CD4-positive, alpha-beta T cell (primary cell): ENCODE measurements around the gene VASN. TPM values are rescaled to one million over a fixed set of nuclear protein-coding genes. Genes with fewer than 3 reads are reported as not detected.

Experiments
- ATAC-seq: fragments of 200-7000 bp; cut with Tn5 transposase; one replicate; pipeline ENCODE4 v1.10.0; 2022; ENCODE audit warnings: mild to moderate bottlenecking; ENCODE audit not compliant: poor library complexity
- CTCF ChIA-PET: fragments of 350-600 bp; sonication (Branson Sonifier 250); formaldehyde crosslinking; loops from one replicate; lab custom pipeline; 2021; ENCODE audit warnings: antibody characterized with exemption, inconsistent platforms; lab: Charles Lee
- POLR2A ChIA-PET: fragments of 350-600 bp; sonication (Branson Sonifier 250); formaldehyde crosslinking; loops from one replicate; lab custom pipeline; 2021; ENCODE audit warnings: antibody characterized with exemption, inconsistent platforms; lab: Charles Lee
- DNase-seq, 14 experiments: peaks; one replicate each; pipeline ENCODE4 v3.0.0-alpha.2; 2013 to 2020; ENCODE audit warnings: mixed read lengths in 2 of 14
- H3K27ac ChIP-seq, 2 donors: one replicate each; pipeline versions ENCODE4 v1.5.1 to v1.7.0; 2013; ENCODE audit warnings: low read length in 2 of 2, low read depth in 1 of 2, mild to moderate bottlenecking in 1 of 2
- H3K27me3 ChIP-seq, 2 experiments: 1 replicate in 1 of 2; 2 replicates in 1 of 2; pipeline versions ENCODE4 v1.6.1 to v1.7.0; 2013; ENCODE audit warnings: low read length in 2 of 2, control low read depth in 1 of 2, mild to moderate bottlenecking in 1 of 2, moderate library complexity in 1 of 2; ENCODE audit not compliant: insufficient read depth in 2 of 2, control insufficient read depth in 1 of 2
- H3K36me3 ChIP-seq: one replicate; pipeline ENCODE4 v1.6.1; 2013; ENCODE audit warnings: low read length, control low read depth; ENCODE audit not compliant: insufficient read depth
- H3K4me1 ChIP-seq: one replicate; pipeline ENCODE4 v1.6.1; 2013; ENCODE audit warnings: low read length, control low read depth; ENCODE audit not compliant: insufficient read depth
- H3K4me3 ChIP-seq: one replicate; pipeline ENCODE4 v1.5.1; 2013; ENCODE audit warnings: mild to moderate bottlenecking, low read length, moderate library complexity
- H3K9me3 ChIP-seq, 2 experiments: 1 replicate in 1 of 2; 2 replicates in 1 of 2; pipeline versions ENCODE4 v1.6.1 to v1.7.0; 2013; ENCODE audit warnings: low read length in 2 of 2, mild to moderate bottlenecking in 2 of 2, control low read depth in 1 of 2, moderate library complexity in 1 of 2; ENCODE audit not compliant: control insufficient read depth in 1 of 2, insufficient read depth in 1 of 2
- H3K27ac Mint-ChIP-seq: one replicate; pipeline ENCODE4 v1.8.0; 2020; ENCODE audit warnings: mixed read lengths
- H3K27me3 Mint-ChIP-seq: one replicate; pipeline ENCODE4 v1.8.0; 2021; ENCODE audit warnings: mixed read lengths
- H3K36me3 Mint-ChIP-seq: one replicate; pipeline ENCODE4 v1.8.0; 2021; ENCODE audit warnings: low read depth, mixed read lengths
- H3K4me1 Mint-ChIP-seq: one replicate; pipeline ENCODE4 v1.8.0; 2021; ENCODE audit warnings: low read depth, mixed read lengths
- H3K4me3 Mint-ChIP-seq: one replicate; pipeline ENCODE4 v1.8.0; 2020; ENCODE audit warnings: mild to moderate bottlenecking, mixed read lengths
- H3K9me3 Mint-ChIP-seq: one replicate; pipeline ENCODE4 v1.8.0; 2020; ENCODE audit warnings: mixed read lengths
- intact Hi-C, 2 experiments: fragments of 100-400 bp; cut with DNase I in 1 of 2; cut with micrococcal nuclease in 1 of 2; formaldehyde crosslinking; loops; one replicate each; pipeline versions ENCODE4 v1.15.1 to v1.9.0; 2023 to 2025; cut with DNase I, micrococcal nuclease
- total RNA-seq, 174 experiments: library from RNA in 2 of 174; stranded (reverse) in 2 of 174; gene quantifications; one replicate each; pipeline ENCODE4 v1.2.3 and lab custom pipeline; 2021 to 2026
- TF ChIP-seq, protein P1 (sequence below): fragments of 200-600 bp; IDR thresholded peaks from one replicate; pipeline ENCODE4 v1.8.0; 2022; ENCODE audit warnings: antibody characterized with exemption, mild to moderate bottlenecking

Gene VASN
- total RNA-seq, 2 experiments from 2014 or later: 0.70 to 0.77 TPM

DNA sequence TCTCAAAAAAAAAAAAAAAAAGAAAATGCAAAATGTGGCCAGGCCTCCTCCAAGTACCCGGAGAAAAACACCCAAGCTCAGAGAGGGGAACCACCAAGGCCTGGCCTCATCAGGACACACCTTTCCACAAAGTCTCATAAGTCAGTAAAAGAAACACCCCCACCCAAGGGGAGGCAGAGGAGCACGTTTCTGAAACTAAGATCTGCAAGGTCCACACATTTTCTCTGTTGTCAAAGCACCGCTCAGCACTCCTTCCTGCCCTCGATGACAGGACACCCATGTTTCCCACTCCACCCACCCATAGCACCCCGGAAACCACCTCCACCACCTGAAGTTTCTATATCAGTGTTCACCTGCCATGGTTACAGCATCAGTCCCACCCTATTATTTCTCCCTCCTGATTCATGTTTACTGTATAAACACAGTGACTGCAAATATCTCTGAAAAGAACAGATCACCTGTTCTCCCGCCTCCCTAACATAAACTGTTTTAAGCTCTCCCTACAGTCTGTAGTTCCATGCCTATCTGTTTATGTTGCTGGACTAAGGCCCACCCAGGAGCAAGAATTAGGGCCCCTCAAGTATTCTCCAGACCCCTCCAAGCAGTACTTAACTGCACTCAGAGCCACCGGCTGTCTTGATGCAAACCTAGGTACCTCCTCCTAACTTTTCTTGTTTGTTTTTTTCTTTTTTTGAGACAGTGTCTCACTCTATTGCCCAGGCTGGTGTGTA is 42.7 kb downstream of the VASN start:
- no peaks in the 10 kb centered on the region for H3K9me3 Mint-ChIP-seq
- peak overlapping the region; percentile 81 for H3K4me3 ChIP-seq
- POLR2A ChIA-PET: interaction anchor here (1.3 to 3.6 kb wide), 6 partner anchors 11 to 354 kb away, joined by 3 to 16 read pairs (median 4); partner anchors contain the start of genes CDIP1 and DNAJA3

DNA sequence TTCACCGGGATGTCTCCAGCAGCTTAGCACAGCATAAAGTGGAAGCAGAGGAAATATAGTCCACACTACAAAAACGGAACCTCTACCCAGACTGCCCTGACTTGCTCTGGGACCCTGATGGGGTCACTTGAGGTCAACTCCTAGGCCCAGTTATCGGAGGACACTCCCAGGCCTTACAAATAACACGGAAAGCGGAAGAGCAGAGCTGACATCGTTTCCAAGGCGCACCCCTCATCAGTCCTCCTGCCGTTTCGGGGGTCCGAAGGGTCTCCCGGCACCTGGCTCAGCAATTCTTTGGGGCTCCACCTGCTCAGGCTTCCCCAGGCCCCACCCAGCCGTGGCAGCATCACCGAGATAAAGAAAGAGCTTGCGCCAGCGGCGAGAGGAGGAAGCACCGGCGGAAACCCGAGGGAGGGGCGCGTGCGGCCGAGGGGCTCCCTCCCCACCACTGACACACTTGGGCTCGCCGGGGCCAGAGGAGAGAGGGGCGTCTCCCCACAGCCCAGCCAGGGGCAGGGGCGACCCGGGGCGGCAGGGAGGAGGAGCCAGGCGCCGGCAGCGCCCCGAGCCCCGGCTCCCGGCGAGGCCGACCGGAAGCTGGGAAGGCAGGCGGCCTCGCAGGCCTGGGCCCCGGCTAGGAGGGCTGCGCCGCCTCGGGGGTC is 44.0 kb downstream of the VASN start:
- Histone ChIP-seq H3K9me3 (no peaks in the 10 kb centered on the region), H3K27ac (peak overlapping the region; percentile 91 to 98), H3K4me1 (peaks cover 59% of the 10 kb centered on the region), H3K4me3 (peak overlapping the region; percentile 81), H3K36me3 (peaks cover 27% of the 10 kb centered on the region), H3K27me3 (no peaks in the 10 kb centered on the region)
- H3K4me3 Mint-ChIP-seq: peak overlapping the region; percentile 96
- ChIA-PET POLR2A (interaction anchor here (0.6 to 3.6 kb wide), 16 partner anchors 10 to 907 kb away, joined by 3 to 16 read pairs (median 4); partner anchors contain the start of genes CDIP1, HMOX2, MGRN1 and TFAP4), CTCF (interaction anchor here (1.1 to 6.4 kb wide), 9 partner anchors 12 to 162 kb away, joined by 3 to 45 read pairs (median 4); partner anchors contain the start of genes HMOX2 and NMRAL1)
- no peaks in the 10 kb centered on the region for H3K9me3 Mint-ChIP-seq
- H3K27ac Mint-ChIP-seq: peak overlapping the region; percentile 95
- peak; percentile 0 for ATAC-seq
- peaks cover 33% of the 10 kb centered on the region for H3K4me1 Mint-ChIP-seq
- intact Hi-C loops: loop anchor here (1.0 to 10.0 kb wide), 6 partner anchors 10 to 298 kb away; partner anchors contain the start of genes DNAJA3 (in 2 of the 2), ADCY9 (in 1 of the 2), HMOX2 (in 1 of the 2) and PAM16 (in 1 of the 2)
- H3K27me3 Mint-ChIP-seq: no peaks in the 10 kb centered on the region
- peak; percentile 33 to 85 (median 59) for DNase-seq
- peaks cover 47% of the 10 kb centered on the region for H3K36me3 Mint-ChIP-seq
- TF ChIP-seq, protein P1, sequence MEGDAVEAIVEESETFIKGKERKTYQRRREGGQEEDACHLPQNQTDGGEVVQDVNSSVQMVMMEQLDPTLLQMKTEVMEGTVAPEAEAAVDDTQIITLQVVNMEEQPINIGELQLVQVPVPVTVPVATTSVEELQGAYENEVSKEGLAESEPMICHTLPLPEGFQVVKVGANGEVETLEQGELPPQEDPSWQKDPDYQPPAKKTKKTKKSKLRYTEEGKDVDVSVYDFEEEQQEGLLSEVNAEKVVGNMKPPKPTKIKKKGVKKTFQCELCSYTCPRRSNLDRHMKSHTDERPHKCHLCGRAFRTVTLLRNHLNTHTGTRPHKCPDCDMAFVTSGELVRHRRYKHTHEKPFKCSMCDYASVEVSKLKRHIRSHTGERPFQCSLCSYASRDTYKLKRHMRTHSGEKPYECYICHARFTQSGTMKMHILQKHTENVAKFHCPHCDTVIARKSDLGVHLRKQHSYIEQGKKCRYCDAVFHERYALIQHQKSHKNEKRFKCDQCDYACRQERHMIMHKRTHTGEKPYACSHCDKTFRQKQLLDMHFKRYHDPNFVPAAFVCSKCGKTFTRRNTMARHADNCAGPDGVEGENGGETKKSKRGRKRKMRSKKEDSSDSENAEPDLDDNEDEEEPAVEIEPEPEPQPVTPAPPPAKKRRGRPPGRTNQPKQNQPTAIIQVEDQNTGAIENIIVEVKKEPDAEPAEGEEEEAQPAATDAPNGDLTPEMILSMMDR: no peak

More for the DNA sequence above, 42.7 kb downstream of the VASN start:
- DNase-seq (peak; percentile 58 to 96 (median 72)), ATAC-seq (peak; percentile 57)
- Histone ChIP-seq H3K36me3 (peaks cover 41% of the 10 kb centered on the region), H3K27ac (peak overlapping the region; percentile 91 to 98), H3K27me3 (no peaks in the 10 kb centered on the region), H3K9me3 (no peaks in the 10 kb centered on the region), H3K4me1 (peaks cover 68% of the 10 kb centered on the region)
- Mint-ChIP-seq H3K27ac (peak overlapping the region; percentile 95), H3K4me3 (peak overlapping the region; percentile 96), H3K4me1 (peaks cover 43% of the 10 kb centered on the region), H3K27me3 (no peaks in the 10 kb centered on the region), H3K36me3 (peaks cover 60% of the 10 kb centered on the region)
- CTCF ChIA-PET: interaction anchor here (1.0 to 6.4 kb wide), 7 partner anchors 11 to 1487 kb away, joined by 3 to 45 read pairs (median 4); partner anchors contain the start of genes HMOX2 and NMRAL1
- intact Hi-C loops: loop anchor here (5.0 to 10.0 kb wide), 2 partner anchors 42 to 200 kb away; partner anchors contain the start of genes UBALD1 (in 1 of the 2) and VASN (in 1 of the 2)
- TF ChIP-seq, protein P1: no peak
